UCSD-AML1 (cell line): ENCODE results near the gene YIF1B.

Source experiments
- DNase-seq: peaks from one replicate; lab custom pipeline; 2025; ENCODE audit not compliant: unreplicated experiment; lab: John Stamatoyannopoulos, UW

The YIF1B gene

GRCh38 chr19:38335949-38336637 lies 20.3 kb upstream of the YIF1B start:
- DNase-seq = peak; percentile 95

DNA sequence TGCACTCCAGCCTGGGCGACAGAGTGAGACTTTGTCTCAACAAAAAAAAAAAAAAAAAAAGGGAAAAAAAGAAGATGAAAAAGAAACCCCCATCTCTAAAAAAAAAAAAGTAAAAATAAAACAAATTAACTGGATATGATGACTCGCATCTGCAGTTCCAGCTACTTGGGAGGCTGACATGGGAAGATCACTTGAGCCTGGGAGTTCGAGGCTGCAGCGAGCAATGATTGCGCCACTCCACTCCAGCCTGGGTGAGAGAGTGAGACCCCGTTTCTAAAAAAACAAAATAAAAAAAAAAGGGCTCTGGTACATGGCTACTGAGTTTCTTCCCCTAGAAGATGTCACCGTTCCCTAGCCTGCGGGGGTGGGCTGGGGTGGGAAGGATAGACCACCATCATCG lies 17.5 kb upstream of the YIF1B start:
- DNase-seq = no peak

GRCh38 chr19:38331728-38332127 lies 16.0 kb upstream of the YIF1B start:
- no peak for DNase-seq

DNA sequence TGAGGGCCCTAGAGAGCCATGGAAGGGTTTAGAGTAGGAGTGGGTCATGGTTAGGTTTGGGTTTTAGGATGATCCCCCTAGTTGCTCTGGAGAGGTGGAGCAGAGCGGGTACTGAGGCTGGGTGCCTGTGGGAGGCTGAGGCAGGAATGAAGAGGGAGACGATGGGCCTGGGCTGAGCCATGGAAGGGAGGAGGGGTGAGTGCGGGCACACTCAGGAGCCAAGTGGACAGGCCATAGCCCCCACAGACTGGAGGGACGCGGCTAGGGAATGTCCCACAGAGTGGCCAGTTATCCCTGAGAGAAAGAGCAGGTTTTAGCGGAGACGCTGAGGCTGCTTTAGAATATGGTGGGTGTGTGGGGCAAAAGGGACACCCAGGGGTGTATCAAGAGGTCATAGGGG lies 13.9 kb upstream of the YIF1B start:
- DNase-seq = no peak

DNA sequence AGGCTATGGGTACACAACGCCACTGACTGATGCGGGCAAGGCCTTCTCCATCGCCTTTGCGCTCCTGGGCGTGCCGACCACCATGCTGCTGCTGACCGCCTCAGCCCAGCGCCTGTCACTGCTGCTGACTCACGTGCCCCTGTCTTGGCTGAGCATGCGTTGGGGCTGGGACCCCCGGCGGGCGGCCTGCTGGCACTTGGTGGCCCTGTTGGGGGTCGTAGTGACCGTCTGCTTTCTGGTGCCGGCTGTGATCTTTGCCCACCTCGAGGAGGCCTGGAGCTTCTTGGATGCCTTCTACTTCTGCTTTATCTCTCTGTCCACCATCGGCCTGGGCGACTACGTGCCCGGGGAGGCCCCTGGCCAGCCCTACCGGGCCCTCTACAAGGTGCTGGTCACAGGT lies 10.8 kb upstream of the YIF1B start:
- DNase-seq = no peak

DNA sequence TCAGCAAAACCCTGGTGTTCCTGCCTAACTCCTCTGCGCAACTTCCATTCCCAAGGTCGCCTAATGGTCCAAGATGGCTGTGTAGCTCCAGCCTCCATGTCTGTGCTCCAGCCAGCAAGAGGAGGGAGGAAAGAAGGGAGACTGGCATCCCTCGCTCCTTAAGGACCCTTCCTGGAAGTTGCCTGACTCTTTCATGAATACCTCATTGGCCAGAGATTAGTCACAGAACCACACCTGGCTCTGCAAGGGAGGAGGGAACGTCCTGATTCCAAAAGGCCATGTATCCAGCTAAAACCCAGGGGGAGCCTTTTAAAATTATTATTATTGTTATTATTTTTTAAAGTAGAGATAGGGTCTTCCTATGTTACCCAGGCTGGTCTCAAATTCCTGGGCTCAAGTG lies 8.7 kb upstream of the YIF1B start:
- DNase-seq = no peak

DNA sequence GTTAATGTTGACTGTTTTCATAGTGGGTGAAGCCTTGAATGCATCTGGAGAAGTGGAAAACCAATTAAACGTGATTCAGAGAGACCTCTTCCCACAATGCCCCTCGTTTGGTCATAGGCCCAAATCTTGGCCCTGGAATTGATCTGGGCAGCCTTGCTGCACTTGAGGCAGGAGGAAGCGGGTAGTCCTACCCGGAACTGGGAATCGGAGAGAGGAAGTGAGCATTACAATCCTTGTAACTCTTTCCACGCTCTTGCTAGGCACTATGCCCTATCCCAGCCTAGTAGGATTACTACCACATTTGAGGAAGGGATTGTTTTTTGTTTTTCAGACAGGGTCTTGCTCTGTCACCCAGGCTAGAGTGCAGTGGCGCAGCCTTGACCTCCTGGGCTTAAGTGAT lies 7.5 kb upstream of the YIF1B start:
- no peak for DNase-seq

DNA sequence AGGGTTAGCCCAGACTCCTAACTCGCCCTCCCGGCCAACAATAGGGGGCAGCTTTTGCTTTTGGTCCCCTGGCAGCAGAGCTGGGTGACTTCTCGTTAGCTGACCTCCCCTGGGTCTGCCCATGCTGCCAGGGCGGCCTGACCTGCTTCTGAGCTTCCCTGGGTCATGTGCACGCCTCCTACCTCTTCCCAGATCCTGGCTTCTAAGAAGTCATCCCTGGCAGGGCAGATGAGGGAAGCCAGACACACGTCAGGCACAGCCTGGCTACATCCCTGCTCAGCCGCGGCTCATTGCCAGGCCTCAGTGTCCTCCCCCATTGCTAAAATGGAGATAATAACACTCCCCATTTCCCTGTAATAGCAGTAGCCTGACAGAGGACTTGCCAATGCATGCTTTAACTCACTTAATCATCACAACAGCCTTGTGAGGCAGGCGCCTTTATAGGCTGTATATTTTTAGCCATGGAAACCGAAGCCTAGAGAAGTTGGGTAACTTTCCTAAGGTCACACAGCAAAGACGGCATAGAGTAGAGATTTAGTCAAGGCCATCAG lies 6.0 kb upstream of the YIF1B start:
- DNase-seq = no peak

DNA sequence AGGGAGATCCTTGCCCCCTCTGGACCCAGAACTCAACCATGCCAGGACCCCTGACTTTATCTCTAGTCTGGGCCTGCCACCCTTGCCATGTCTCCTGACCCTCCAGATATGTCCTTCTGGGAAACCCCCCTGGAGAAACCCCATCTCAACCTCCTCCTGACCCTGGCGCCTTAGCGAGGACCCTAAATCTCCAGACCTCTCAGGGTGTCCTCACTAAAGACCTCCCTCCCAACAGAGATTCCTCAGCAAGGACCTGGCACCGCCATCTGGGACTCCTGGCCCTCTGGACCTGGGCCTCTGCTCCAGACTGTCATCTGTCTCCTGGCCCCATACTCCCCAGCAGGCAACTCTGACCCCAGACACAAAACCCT lies 5.2 kb upstream of the YIF1B start:
- no peak for DNase-seq

GRCh38 chr19:38319421-38320258 lies 3.9 kb upstream of the YIF1B start, which contains the start of gene KCNK6:
KCNK6 (plus strand) TSS chr19:38319845; CDS start chr19:38319951, 106 bp downstream.
- peak; percentile 64 for DNase-seq

DNA sequence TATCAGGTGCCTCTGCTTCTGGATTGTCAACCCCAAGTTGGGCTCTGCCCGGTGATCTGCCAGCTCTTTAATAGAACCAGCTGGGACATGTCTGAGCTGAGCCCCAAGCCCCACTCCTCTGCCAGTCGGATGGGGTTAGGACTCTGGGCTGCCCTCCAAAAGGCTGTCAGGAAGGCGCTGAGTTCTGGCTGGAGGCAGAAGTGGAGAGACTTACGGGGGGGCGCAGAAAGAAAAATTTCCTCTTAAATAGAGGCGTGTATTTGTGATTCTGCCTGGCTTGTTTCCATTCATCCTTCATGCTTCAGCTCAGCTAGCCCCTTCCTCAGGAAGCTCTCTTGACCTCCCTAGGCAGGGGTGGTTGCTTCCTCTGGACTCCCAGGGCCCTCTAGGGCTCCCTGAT lies 2.9 kb upstream of the YIF1B start:
- DNase-seq = no peak

DNA sequence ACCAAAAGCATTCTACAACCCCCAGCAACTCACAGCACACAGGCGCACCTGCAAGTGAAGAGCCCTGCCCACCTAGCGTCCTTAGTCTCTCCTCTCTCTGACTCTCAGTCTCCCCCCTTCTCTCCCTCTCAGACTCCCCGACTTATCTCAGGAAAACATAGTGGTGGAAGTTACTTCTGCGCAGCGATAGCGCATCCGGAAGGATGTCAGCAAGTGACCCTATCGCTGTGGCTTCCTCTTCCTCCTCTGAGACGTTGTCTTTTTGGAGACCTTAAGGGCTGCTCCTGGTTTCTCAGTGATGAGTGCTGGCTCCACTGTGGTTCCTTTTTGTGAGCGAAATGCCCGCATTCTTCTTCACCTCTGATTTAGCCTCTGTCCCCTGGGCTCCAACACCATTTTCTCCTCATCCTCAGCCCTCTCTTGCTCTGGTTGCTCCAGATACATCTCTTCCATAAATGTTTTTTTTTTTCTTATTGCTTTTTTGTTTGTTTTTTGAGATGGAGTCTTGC lies 1.4 kb upstream of the YIF1B start:
- DNase-seq = peak; percentile 76

GRCh38 chr19:38316477-38317067 lies 825 bp upstream of the YIF1B start:
- DNase-seq = no peak

- DNase-seq = no peak
Measured at GRCh38 chr19:38310986-38311385, 4.8 kb downstream of the YIF1B start.

- DNase-seq = no peak
Measured at GRCh38 chr19:38310279-38310670, 5.5 kb downstream of the YIF1B start.

DNA sequence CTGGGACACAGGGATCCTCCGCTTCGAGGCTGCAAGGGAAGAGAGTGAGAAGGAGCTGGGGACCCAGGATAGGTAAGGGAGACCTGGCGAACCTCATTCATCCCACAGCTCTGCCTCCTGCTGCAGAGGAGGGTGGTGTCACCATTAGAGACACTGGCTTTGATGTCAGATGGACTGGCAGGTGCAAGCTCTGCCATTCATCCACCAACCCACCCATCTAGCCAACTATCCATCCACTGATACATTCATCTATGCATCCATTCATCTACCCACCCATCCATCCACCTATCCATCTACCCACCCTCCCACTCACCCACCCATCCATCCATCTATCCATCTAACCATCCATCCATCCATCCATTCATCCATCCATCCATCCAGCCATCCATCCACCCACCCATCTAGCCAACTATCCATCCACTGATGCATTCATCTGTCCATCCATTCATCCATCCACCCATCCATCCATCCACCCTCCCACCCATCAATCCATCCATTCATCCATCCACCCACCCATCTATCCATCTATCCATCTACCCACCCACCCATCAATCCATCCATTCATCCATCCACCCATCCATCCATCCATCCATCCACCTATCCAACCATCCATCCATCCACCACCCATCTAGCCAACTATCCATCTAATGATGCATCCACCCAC lies 6.0 kb downstream of the YIF1B start:
- DNase-seq = no peak

- no peak for DNase-seq
Measured at GRCh38 chr19:38308926-38309614, 6.7 kb downstream of the YIF1B start.

DNA sequence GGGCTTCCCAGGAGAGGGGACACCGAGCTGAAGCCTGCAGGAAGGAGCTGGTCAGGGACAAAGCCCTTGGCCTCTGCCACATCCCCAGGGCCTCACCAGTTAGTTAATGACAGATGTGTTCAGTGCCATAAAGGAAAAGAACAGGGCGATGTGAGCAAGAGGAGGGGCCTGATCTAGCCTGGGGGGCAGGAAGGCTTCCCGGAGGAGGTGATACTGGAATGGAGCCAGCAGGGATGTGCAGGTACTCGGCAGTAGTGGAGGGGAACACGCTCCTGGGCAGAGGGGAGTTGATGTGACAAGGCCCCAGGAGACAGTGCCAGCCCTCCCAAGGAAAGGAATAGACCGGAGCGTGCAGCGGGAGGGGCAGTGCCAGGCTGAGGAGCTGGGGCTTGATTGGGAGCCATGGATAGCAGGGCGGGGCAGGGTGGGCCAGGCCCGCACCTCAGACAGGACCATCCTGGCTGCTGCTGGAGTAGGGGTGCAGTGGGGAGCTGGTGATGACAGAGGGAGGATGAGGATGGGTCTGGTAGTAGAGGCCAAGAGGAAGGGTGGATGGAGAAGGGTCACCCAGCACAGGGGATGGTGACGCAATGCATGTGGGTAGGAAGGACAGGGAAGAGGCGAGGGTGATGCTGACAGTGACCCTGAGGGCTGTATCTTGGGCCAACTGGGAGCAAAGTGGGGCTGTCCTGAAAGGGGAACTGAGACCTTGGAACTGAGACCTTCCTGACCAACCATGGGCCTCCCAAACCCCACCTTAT lies 7.6 kb downstream of the YIF1B start:
- DNase-seq = no peak

DNA sequence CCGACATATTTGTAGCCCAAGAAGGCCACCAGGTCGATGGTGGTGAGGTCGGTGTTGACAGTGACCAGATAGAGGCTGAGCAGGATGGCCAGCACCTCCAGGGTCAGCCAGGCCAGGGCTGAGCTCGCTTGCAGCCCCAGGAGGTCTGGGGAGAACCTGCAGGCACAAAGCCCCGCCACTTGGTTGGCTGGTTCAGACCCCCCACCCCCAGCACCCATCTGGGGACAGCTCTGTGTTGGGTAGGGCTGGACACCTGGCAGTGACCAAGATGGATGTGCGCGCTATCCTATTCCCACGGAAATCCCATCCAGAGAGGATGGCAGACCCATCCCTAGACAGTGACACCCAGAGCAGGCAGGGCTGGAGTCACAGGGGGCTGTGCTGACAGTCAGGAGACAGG lies 8.2 kb downstream of the YIF1B start:
- DNase-seq = no peak

- no peak for DNase-seq
Measured at GRCh38 chr19:38307076-38307475, 8.7 kb downstream of the YIF1B start.
